HG03060 (cell line): ENCODE measurements around the gene MFF.
A peak's percentile ranks its signal among the peaks of the same experiment; 100 is the strongest.

Experiments
- ATAC-seq: cut with Tn5 transposase; IDR thresholded peaks from one replicate; pipeline ENCODE4 v1.9.1; 2021; ENCODE audit warnings: low read depth, moderate number of reproducible peaks; ENCODE audit not compliant: unreplicated experiment

The MFF gene

DNA sequence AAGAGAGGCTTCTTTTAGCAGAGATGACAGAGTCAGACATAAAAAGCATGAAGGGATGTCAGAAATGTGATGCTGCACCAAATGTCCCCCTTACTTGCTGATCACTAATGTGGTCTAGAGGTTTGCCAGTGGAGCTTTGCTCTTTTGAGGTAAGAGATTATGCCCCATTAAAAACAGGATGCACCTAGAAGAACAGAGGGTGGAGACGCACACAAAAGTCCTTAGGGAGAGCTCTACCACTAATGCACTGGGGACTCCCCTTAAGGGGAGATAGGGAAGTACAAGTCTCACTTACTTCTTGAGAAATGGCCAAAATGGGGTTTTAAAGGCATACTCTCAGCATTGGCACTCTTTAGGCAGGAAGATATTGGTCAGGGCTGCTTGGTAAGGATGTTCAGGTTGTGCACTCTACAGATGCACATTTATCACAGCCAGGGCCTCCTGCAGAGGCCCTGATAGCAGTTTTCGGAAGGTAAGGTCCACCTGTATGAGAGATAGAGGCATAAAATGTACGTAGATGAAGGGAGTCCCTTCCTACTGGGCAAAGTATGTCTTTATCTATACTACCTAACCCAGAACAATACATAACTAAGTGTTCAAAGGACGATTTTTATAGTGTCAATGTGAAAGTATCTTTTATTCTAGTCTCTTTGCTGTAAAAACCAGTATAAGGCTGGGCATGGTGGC is 79.7 kb downstream of the MFF start:
- ATAC-seq, result no peak

DNA sequence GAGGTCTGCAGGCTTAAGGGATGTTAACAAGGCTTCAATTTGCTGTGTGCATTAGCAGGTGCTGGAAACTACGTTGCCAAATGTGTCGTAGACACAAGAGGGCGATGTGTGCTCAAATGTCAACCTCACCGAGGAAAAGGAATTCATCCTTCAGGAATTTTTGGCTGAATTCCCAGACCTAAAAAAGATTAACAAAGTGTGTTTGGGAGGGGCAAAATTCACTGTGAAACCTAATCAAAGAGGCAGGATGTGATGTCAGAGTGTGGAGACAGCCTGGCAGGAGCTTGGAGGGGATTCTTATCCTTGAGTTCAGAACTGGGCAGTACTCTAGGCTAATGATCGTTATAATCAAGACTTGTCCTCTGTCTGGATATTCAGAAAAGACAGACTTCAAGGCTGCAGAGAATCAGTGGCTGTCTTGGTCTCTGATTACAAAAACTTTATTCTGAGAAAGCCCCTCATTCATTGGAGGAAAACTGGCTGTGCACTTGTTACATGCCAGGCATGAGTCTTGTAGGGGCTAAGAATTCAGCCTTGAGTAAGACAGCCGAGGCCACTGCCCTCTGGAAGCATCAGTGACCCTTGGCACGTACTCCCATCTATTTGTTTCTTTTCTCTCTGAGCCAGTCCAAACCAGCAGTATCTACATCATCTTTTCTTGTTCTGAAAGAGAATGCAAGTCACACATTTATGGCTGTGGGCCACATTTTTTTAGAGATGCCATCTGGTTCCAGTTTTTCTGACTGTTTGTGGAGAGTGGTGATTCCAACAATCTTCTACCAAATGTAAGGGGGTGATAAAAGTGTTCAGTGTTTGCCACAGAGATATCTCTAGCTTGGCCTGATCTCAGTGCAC is 81.4 kb downstream of the MFF start:
- ATAC-seq, result peak; percentile 43
